ENCODE measurements around the gene SPARCL1.

GRCh38 chr4:87524456-87524855 is 4.7 kb downstream of the SPARCL1 start:
- no peak for TF ChIP-seq CTCF (IDR thresholded peaks at IDR 0.05)
- TF ChIP-seq NR1H2 (CRISPR knock-in tag; IDR thresholded peaks at IDR 0.05): no peak
- TF ChIP-seq NR2C2 (CRISPR knock-in tag; IDR thresholded peaks at IDR 0.05): no peak
- no peak for TF ChIP-seq CREB1 (CRISPR knock-in tag; IDR thresholded peaks at IDR 0.05)
- TF ChIP-seq MAX (CRISPR knock-in tag; IDR thresholded peaks at IDR 0.05): no peak
- no peak for TF ChIP-seq ZBTB21 (CRISPR knock-in tag; IDR thresholded peaks at IDR 0.05; ENCODE audit: borderline replicate concordance)
- no peak for TF ChIP-seq ZBTB43 (CRISPR knock-in tag; IDR thresholded peaks at IDR 0.05)
- TF ChIP-seq ESRRA (CRISPR knock-in tag; IDR thresholded peaks at IDR 0.05; ENCODE audit: borderline replicate concordance): no peak
- no peak for TF ChIP-seq JUN (CRISPR knock-in tag; IDR thresholded peaks at IDR 0.05)
